Neural cell (in vitro differentiated cells): ENCODE measurements around the gene HSH2D. TPM values are rescaled to one million over a fixed set of nuclear protein-coding genes. Genes with fewer than 3 reads are reported as not detected.

Experiments
- H2AFZ ChIP-seq: fragments of 200-600, 300-800 bp; sonication (generic), shearing (Covaris generic); 2 replicates; pipeline ENCODE4 v1.6.0; 2014; ENCODE audit warnings: low read depth, mild to moderate bottlenecking, antibody characterized with exemption, low read length, moderate library complexity
- H3F3A ChIP-seq: fragments of 200-600 bp; shearing (Covaris generic); 2 replicates; pipeline ENCODE4 v1.6.1; 2016; ENCODE audit warnings: mild to moderate bottlenecking, moderate library complexity, mixed read lengths, antibody characterized with exemption, low read length; ENCODE audit not compliant: insufficient read depth, poor library complexity, severe bottlenecking
- H3K27ac ChIP-seq: fragments of 200-600, 300-800 bp; sonication (generic), shearing (Covaris generic); 2 replicates; pipeline ENCODE4 v1.5.1; 2014; ENCODE audit warnings: mild to moderate bottlenecking, low read length, moderate library complexity
- H3K27me3 ChIP-seq: fragments of 300-800, 200-600 bp; sonication (generic), shearing (Covaris generic); 2 replicates; pipeline ENCODE4 v1.6.0; 2014; ENCODE audit warnings: mild to moderate bottlenecking, low read depth, low read length, moderate library complexity; ENCODE audit not compliant: insufficient read depth
- H3K36me3 ChIP-seq: fragments of 300-800, 200-600 bp; sonication (generic), shearing (Covaris generic); 2 replicates; pipeline ENCODE4 v1.5.1; 2014; ENCODE audit warnings: mild to moderate bottlenecking, antibody characterized with exemption, low read length, moderate library complexity; ENCODE audit not compliant: insufficient read depth
- H3K4me2 ChIP-seq: fragments of 300-800, 200-600 bp; sonication (generic), shearing (Covaris generic); 2 replicates; pipeline ENCODE4 v1.6.0; 2014; ENCODE audit warnings: mild to moderate bottlenecking, low read length
- H3K4me3 ChIP-seq: fragments of 300-800, 200-600 bp; sonication (generic), shearing (Covaris generic); 2 replicates; pipeline ENCODE4 v1.5.1; 2014; ENCODE audit warnings: mild to moderate bottlenecking, low read length, moderate library complexity
- H3K79me2 ChIP-seq: fragments of 200-600 bp; shearing (Covaris generic); replicated peaks from 2 replicates; pipeline ENCODE4 v1.6.0; 2014; ENCODE audit warnings: mild to moderate bottlenecking, low read length, moderate library complexity; ENCODE audit not compliant: insufficient read depth
- H3K9ac ChIP-seq: fragments of 300-800, 200-600 bp; sonication (generic), shearing (Covaris generic); 2 replicates; pipeline ENCODE4 v1.6.1; 2016; ENCODE audit warnings: mild to moderate bottlenecking, low read length, mixed read lengths
- H3K9me2 ChIP-seq: fragments of 200-600 bp; shearing (Covaris generic); 2 replicates; pipeline ENCODE4 v1.6.1; 2016; ENCODE audit warnings: mild to moderate bottlenecking, low read length, mixed read lengths; ENCODE audit not compliant: insufficient read depth
- H3K9me3 ChIP-seq: fragments of 200-600, 300-800 bp; sonication (generic), shearing (Covaris generic); 2 replicates; pipeline ENCODE4 v1.6.1; 2016; ENCODE audit warnings: mild to moderate bottlenecking, mixed run types, low read length, moderate library complexity, mixed read lengths
- H4K20me1 ChIP-seq: fragments of 200-600 bp; shearing (Covaris generic); 2 replicates; pipeline ENCODE4 v1.6.1; 2016; ENCODE audit warnings: mild to moderate bottlenecking, mixed run types; ENCODE audit not compliant: insufficient read depth
- CTCF ChIP-seq: fragments of 450-650 bp; IDR thresholded peaks from 2 replicates; pipeline ENCODE4 v1.5.1; 2014; ENCODE audit warnings: antibody characterized with exemption, mild to moderate bottlenecking, moderate library complexity; ENCODE audit not compliant: poor library complexity, severe bottlenecking
- EP300 ChIP-seq: fragments of 450-650 bp; conservative IDR thresholded peaks from 2 replicates; pipeline ENCODE4 v1.6.1; 2014; ENCODE audit warnings: antibody characterized with exemption, mild to moderate bottlenecking, moderate library complexity; ENCODE audit not compliant: poor library complexity, severe bottlenecking
- EZH2 ChIP-seq: fragments of 200-600, 300-800 bp; shearing (Covaris generic), sonication (generic); IDR thresholded peaks from 2 replicates; pipeline ENCODE4 v1.6.1; 2014; ENCODE audit warnings: antibody characterized with exemption, low read length, borderline replicate concordance, mild to moderate bottlenecking; ENCODE audit not compliant: insufficient read depth, poor library complexity, severe bottlenecking
- MXI1 ChIP-seq: fragments of 450-650 bp; conservative IDR thresholded peaks from 2 replicates; pipeline ENCODE4 v1.6.1; 2014; ENCODE audit warnings: antibody characterized with exemption, mild to moderate bottlenecking; ENCODE audit not compliant: poor library complexity, severe bottlenecking
- POLR2AphosphoS5 ChIP-seq: IDR thresholded peaks from 2 replicates; pipeline ENCODE4 v1.6.1; 2012
- RAD21 ChIP-seq: fragments of 450-650 bp; conservative IDR thresholded peaks from 2 replicates; pipeline ENCODE4 v1.6.1; 2014; ENCODE audit warnings: antibody characterized with exemption, mild to moderate bottlenecking, moderate library complexity
- REST ChIP-seq: IDR thresholded peaks from 2 replicates; pipeline ENCODE4 v1.6.1; 2012; ENCODE audit warnings: borderline replicate concordance
- SMC3 ChIP-seq: fragments of 450-650 bp; conservative IDR thresholded peaks from 2 replicates; pipeline ENCODE4 v1.6.1; 2014; ENCODE audit warnings: antibody characterized with exemption, mild to moderate bottlenecking, moderate library complexity; ENCODE audit not compliant: poor library complexity
- TAF1 ChIP-seq: IDR thresholded peaks from 2 replicates; pipeline ENCODE4 v1.6.1; 2012; ENCODE audit warnings: low read depth
- polyA plus RNA-seq: library from polyadenylated mRNA; depleted of rRNA; stranded (reverse); fragments of >200 nt; gene quantifications from 2 replicates; pipeline ENCODE4 v1.2.3, GENCODE V29; 2014

The HSH2D gene
- polyA plus RNA-seq, 1 donor from 2014 or later: not detected

- H3K9ac ChIP-seq: no peak overlapping the region
- no peaks in the 10 kb centered on the region for H4K20me1 ChIP-seq
- H3K9me2 ChIP-seq: no peaks in the 10 kb centered on the region
- H3F3A ChIP-seq: no peaks in the 10 kb centered on the region
- no peaks in the 10 kb centered on the region for H3K36me3 ChIP-seq
- H3K9me3 ChIP-seq: no peaks in the 10 kb centered on the region
- H3K79me2 ChIP-seq: peaks cover 26% of the 10 kb centered on the region
- no peak overlapping the region for H3K4me3 ChIP-seq
- TF ChIP-seq RAD21 (no peak), EP300 (no peak)
- no peak overlapping the region for H2AFZ ChIP-seq
- H3K27me3 ChIP-seq: no peaks in the 10 kb centered on the region
- H3K27ac ChIP-seq: no peak overlapping the region
- H3K4me2 ChIP-seq: no peak overlapping the region
These were observed 29.8 kb upstream of the HSH2D start for GRCh38 chr19:16113727-16114126.

- Histone ChIP-seq H3K4me3 (no peak overlapping the region), H3K36me3 (no peaks in the 10 kb centered on the region), H2AFZ (no peak overlapping the region), H3K9me3 (no peaks in the 10 kb centered on the region), H4K20me1 (no peaks in the 10 kb centered on the region), H3K4me2 (no peak overlapping the region), H3K79me2 (peaks cover 26% of the 10 kb centered on the region), H3K27ac (no peak overlapping the region), H3K27me3 (no peaks in the 10 kb centered on the region), H3K9me2 (no peaks in the 10 kb centered on the region), H3K9ac (no peak overlapping the region), H3F3A (no peaks in the 10 kb centered on the region)
- TF ChIP-seq RAD21 (no peak), EP300 (no peak), EZH2 (no peak), TAF1 (no peak), POLR2AphosphoS5 (no peak), REST (no peak), CTCF (no peak), MXI1 (no peak), SMC3 (no peak)
These were observed 28.0 kb upstream of the HSH2D start for GRCh38 chr19:16115301-16116039.
